ENCODE results near the gene CDH13.
A peak's percentile ranks its signal among the peaks of the same experiment; 100 is the strongest.

Gene CDH13

DNA sequence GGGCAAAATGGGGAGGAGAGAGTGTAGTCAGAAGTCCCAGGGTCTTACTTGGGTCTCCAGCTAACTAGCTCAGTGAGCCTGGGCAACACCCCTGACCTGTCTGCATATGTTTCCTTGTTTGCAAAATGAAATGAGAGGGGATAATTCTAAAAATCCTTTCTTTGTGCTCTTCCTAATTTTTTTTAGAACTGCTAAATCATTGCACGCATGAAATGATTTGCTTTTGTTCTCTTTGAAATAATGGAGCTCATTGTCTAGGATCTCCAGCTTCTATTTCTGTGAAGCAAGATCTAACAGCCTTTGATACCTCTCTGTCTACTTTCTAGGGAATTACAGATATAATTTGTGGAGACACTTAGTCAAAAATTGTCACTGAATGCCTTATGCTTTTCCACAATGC, 181.3 kb downstream of the CDH13 start:
- Mint-ChIP-seq H3K27me3 (ENCODE audit: low read depth, poor library complexity) (peaks cover 9% of the 10 kb centered on the region), H3K4me3 (peak overlapping the region; percentile 40), H3K4me1 (peaks cover 39% of the 10 kb centered on the region), H3K27ac (peak overlapping the region; percentile 33), H3K9me3 (no peaks in the 10 kb centered on the region), H3K36me3 (ENCODE audit: low read depth) (no peaks in the 10 kb centered on the region)
- TF ChIP-seq, protein P1, sequence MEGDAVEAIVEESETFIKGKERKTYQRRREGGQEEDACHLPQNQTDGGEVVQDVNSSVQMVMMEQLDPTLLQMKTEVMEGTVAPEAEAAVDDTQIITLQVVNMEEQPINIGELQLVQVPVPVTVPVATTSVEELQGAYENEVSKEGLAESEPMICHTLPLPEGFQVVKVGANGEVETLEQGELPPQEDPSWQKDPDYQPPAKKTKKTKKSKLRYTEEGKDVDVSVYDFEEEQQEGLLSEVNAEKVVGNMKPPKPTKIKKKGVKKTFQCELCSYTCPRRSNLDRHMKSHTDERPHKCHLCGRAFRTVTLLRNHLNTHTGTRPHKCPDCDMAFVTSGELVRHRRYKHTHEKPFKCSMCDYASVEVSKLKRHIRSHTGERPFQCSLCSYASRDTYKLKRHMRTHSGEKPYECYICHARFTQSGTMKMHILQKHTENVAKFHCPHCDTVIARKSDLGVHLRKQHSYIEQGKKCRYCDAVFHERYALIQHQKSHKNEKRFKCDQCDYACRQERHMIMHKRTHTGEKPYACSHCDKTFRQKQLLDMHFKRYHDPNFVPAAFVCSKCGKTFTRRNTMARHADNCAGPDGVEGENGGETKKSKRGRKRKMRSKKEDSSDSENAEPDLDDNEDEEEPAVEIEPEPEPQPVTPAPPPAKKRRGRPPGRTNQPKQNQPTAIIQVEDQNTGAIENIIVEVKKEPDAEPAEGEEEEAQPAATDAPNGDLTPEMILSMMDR (IDR thresholded peaks at IDR 0.05) = no peak
- no peak for DNase-seq

GRCh38 chr16:82810077-82810476, 183.3 kb downstream of the CDH13 start:
- H3K36me3 Mint-ChIP-seq (ENCODE audit: low read depth) = no peaks in the 10 kb centered on the region
- H3K4me3 Mint-ChIP-seq = no peak overlapping the region
- no peak overlapping the region for H3K27ac Mint-ChIP-seq
- peaks cover 7% of the 10 kb centered on the region for H3K27me3 Mint-ChIP-seq (ENCODE audit: low read depth, poor library complexity)
- TF ChIP-seq, protein P1 (IDR thresholded peaks at IDR 0.05) = no peak
- no peak for DNase-seq
- H3K9me3 Mint-ChIP-seq = no peaks in the 10 kb centered on the region
- H3K4me1 Mint-ChIP-seq = peaks cover 38% of the 10 kb centered on the region

- H3K4me3 Mint-ChIP-seq = no peak overlapping the region
- no peaks in the 10 kb centered on the region for H3K36me3 Mint-ChIP-seq (ENCODE audit: low read depth)
- H3K4me1 Mint-ChIP-seq = peaks cover 10% of the 10 kb centered on the region
- TF ChIP-seq, protein P1 (IDR thresholded peaks at IDR 0.05) = no peak
- no peak for DNase-seq
- H3K9me3 Mint-ChIP-seq = no peaks in the 10 kb centered on the region
- peaks cover 9% of the 10 kb centered on the region for H3K27me3 Mint-ChIP-seq (ENCODE audit: low read depth, poor library complexity)
- no peak overlapping the region for H3K27ac Mint-ChIP-seq
Measured at GRCh38 chr16:82814059-82814458, 187.3 kb downstream of the CDH13 start.

DNA sequence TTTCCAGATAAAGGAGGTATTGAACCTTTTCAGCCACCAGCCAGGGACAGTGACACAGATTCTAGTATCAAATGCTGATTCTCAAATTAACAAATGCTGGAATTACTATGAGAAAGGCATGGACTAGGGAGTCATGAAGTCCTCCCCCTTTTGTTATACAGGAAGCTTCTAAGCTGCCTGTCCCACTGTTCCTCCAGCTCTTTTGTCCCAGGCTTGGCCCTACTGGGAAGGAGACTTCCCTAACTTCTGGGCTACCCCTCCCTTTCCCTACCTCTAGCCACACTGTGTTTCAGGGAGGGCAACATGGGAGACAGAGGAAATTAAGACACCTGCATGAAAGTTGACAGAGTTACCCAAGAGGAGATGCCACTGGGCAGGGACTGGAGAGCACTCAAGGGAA, 192.5 kb downstream of the CDH13 start:
- H3K4me1 Mint-ChIP-seq = no peaks in the 10 kb centered on the region
- peaks cover 15% of the 10 kb centered on the region for H3K27me3 Mint-ChIP-seq (ENCODE audit: low read depth, poor library complexity)
- H3K27ac Mint-ChIP-seq = no peak overlapping the region
- peaks cover 9% of the 10 kb centered on the region for H3K9me3 Mint-ChIP-seq
- DNase-seq = no peak
- H3K4me3 Mint-ChIP-seq = no peak overlapping the region
- TF ChIP-seq, protein P1 (IDR thresholded peaks at IDR 0.05) = no peak
- peaks cover under 1% of the 10 kb centered on the region for H3K36me3 Mint-ChIP-seq (ENCODE audit: low read depth)

- no peak for DNase-seq
- no peaks in the 10 kb centered on the region for H3K4me1 Mint-ChIP-seq
- H3K27me3 Mint-ChIP-seq (ENCODE audit: low read depth, poor library complexity) = peaks cover 17% of the 10 kb centered on the region
- peaks cover 9% of the 10 kb centered on the region for H3K36me3 Mint-ChIP-seq (ENCODE audit: low read depth)
- TF ChIP-seq, protein P1 (IDR thresholded peaks at IDR 0.05) = no peak
- no peak overlapping the region for H3K4me3 Mint-ChIP-seq
- H3K9me3 Mint-ChIP-seq = peaks cover 19% of the 10 kb centered on the region
- no peak overlapping the region for H3K27ac Mint-ChIP-seq
Measured at GRCh38 chr16:82820855-82821254, 194.1 kb downstream of the CDH13 start.

DNA sequence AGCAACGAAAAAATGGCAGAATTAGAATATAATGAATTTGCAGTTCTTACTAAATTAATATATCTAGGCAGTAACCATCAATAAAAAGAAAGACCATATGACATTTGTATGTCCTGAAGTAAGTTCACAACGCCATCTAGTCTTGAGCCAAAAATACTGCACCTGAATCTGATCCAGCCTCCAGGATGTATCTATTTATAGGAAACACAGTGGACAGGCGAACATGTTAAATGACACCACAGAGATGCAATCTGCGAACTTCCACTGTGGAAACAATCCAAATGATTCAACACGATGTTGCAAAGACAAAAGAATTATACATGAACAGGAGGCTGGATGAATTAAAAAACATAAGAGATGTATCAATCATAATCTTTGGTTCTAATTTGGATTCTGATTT, 197.6 kb downstream of the CDH13 start:
- Mint-ChIP-seq H3K27ac (no peak overlapping the region), H3K4me3 (no peak overlapping the region), H3K36me3 (ENCODE audit: low read depth) (peaks cover 9% of the 10 kb centered on the region), H3K27me3 (ENCODE audit: low read depth, poor library complexity) (peaks cover 17% of the 10 kb centered on the region), H3K9me3 (peaks cover 22% of the 10 kb centered on the region), H3K4me1 (no peaks in the 10 kb centered on the region)
- TF ChIP-seq, protein P1 (IDR thresholded peaks at IDR 0.05) = no peak
- DNase-seq = no peak

Measured in nephron progenitor cell (in vitro differentiated cells).